GM12801 (cell line): ENCODE results near the gene SCUBE1.

ENCODE experiments used
- TF ChIP-seq, protein P1 (sequence below): IDR thresholded peaks from one replicate; pipeline ENCODE4 v1.5.1; 2011; ENCODE audit warnings: control low read depth; ENCODE audit not compliant: insufficient read length; ENCODE audit errors: extremely low read depth

Gene SCUBE1

DNA sequence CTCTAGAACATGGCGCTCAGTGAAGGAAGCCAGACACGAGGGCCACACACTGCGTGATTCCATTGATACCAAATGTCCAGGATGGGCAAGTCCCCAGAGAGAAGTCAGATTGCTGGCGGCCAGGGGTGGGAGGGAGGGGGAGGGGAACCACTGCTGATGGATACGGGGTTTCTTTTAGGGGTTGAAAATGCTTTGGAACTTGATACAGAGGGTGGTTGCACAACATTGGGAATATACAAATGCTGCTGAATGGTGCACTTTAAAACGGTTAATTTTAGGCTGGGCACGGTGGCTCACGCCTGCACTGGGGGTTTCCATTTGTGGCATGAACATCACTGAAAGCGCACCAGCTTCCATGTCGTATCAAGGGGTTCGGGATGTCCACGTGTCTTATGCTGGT lies 186.8 kb downstream of the SCUBE1 start:
- TF ChIP-seq, protein P1, sequence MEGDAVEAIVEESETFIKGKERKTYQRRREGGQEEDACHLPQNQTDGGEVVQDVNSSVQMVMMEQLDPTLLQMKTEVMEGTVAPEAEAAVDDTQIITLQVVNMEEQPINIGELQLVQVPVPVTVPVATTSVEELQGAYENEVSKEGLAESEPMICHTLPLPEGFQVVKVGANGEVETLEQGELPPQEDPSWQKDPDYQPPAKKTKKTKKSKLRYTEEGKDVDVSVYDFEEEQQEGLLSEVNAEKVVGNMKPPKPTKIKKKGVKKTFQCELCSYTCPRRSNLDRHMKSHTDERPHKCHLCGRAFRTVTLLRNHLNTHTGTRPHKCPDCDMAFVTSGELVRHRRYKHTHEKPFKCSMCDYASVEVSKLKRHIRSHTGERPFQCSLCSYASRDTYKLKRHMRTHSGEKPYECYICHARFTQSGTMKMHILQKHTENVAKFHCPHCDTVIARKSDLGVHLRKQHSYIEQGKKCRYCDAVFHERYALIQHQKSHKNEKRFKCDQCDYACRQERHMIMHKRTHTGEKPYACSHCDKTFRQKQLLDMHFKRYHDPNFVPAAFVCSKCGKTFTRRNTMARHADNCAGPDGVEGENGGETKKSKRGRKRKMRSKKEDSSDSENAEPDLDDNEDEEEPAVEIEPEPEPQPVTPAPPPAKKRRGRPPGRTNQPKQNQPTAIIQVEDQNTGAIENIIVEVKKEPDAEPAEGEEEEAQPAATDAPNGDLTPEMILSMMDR = no peak

DNA sequence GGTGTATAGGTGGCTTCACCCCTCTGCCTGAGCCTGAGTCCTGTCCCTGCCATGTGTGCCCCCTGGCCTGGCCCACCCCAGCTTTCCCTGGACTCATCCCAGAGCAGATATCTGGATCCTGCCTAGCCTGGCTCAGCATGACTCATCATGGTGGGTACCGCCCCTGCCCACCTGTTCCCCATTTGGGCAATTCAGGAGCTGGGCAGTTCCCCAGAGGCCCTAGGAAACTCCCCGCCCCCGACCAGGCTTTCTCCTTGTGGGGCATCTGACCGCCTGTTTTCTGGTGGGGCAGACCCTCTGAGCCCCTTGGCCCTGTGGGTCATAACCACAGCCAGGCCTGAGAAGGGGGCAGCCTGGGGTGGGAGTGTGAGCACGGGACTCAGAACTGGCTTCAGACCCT lies 187.4 kb downstream of the SCUBE1 start:
- TF ChIP-seq, protein P1 = no peak

DNA sequence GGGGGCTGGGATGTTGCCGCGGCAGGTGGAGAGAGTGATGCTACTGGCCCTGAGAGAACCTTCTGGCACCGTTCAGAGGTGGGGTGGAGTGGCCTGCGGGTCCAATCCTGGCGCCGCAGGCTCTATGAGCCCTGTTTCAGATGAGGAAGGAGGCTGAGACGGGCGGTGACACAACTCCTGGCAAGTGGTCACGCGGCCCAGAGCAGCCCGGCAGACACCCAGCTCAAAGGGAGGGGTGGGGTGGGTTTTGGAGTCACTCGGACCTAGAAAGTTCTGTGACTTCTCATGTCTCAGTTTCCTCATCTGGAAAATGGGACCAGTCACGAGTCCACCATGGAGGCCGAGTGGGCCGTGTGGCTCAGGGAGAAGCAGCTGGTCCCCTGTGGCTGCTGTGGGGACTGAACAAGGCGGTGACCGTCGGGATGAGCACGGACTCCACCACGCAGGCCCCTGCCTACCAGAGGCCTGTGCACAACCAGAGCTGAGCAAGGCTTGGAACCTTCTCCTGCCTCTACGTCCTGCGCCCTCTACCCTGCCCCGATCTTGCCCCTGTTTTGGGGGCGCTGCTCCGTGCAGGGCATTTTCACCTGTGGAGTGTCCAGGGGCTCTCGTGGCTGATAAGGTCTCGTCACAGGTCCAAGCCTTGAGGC lies 188.2 kb downstream of the SCUBE1 start:
- TF ChIP-seq, protein P1 = no peak

DNA sequence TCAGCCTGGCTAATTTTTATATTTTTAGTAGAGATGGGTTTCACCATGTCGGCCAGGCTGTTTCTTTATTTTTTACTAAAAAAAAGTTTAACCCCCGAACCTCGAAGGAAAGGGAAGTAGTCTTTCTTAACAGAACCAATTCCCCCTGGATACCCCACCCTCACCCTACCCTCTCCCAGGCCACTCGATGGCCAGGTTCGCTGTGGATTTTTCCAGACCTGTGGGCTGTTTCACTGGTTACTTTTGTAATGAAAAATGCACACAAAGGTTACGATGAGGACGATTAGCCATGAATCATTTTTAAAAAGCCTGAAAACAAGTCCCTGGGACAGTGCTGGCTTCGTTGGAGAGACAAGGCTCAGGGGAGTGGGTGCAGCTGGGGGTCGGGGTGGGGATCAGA lies 189.3 kb downstream of the SCUBE1 start:
- TF ChIP-seq, protein P1 = no peak

DNA sequence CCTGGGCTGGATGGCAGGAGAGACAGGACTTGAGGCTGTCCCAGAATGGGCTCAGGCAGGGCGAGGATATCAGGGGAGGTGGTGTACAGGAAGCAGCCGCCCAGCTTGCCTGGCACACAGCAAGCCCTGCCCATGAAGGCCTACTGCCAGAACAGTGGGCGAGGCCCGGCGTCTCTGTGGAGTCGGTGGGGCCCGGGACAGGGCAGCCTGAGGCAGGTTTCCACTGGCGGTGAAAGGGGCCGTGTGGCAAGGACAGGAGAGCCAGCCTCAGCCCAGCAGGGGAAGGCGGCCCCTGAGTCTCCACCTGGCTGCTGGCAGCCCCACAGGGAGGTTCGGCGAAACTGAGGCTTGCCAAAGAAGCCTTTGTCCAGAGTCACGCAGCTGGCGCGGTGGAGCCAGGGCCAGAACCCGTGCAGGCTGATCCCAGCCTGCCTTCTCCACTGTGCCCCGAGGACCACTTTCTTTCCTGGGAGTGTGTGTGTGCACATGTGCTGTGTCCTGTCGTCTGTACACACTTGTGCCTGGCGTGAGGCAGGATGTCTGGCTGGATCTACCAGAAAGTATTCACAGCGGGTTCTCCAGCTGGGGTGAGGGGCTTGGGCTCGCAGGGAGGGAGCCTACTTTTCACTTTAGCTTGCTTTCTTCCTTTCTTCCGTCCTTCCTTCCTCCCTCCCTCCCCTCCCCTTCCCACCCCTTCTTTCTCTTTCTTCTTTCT lies 190.7 kb downstream of the SCUBE1 start:
- TF ChIP-seq, protein P1 = no peak

DNA sequence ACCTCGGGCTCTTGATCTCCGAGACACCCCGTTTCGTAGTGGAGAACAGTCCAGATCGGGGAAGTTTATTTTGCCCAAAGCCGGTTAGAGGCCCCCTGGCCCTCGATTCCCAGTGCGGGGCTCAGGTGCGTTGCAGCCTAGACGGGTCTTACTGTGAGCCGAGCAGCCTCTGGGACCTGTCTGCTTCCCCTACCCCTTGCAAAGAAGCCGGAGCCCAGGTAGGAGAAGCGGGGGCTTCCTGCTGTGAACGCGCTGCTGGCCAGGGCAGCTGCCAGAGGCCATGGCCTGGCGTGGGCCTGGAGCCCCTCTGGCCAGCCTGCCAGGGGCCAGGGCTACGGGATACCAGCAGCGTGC lies 191.2 kb downstream of the SCUBE1 start:
- TF ChIP-seq, protein P1 = no peak

DNA sequence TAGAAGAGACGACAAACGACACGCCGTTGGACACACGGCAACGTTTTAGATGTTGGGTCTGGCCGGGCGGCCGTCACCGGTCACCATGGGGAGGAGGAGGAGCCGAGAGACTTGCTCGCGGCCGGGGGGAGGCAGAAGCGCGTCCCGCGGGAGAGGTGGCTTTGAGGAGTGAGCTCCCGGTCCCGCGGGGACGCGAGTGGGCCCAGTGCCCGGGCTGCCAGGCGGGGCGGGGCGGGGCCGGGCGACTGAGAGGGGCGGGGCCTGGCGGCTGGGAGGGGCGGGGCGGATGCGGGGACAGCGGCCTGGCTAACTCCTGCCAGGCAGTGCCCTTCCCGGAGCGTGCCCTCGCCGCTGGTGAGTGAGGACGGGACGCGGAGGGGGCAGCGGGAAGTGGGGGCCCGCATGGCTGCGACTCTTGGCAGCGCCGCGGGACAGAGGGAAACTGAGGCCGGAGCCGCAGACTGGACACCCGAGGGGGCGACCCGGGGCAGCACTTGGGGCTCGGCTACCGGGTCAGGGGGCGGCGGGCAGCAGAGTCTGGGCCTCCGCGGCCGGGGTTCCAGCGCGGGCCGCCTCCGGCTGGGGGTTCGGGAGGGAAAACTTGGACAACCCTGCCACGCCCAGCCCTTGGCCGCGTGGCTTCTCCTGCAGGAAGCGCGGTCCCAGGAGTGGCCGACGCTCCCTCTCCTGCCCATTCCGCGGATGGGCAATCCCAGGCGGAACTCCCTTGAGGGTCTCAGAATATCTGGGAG lies 191.7 kb downstream of the SCUBE1 start, which contains the start of gene TSPO:
Gene TSPO (plus strand): TSS at position 309 of the 752 bp plus-strand sequence. CDS start 7,680 bp downstream, outside the sequence.
- TF ChIP-seq, protein P1 = no peak
